K562 (cell line): Measurements from ENCODE around the gene DSE. TPM values are rescaled to one million over a fixed set of nuclear protein-coding genes. Genes with fewer than 3 reads are reported as not detected.

Experiments used
- ATAC-seq: fragments of 200-7000 bp; cut with Tn5 transposase; 3 replicates; pipeline ENCODE4 v1.9.1; 2020; ENCODE audit warnings: moderate library complexity
- BruUV-seq: library from RNA; stranded (reverse); fragments of 400-500 nt; replicated peaks from 2 replicates; lab custom pipeline; 2021; lab: Mats Ljungman, UMichigan
- CTCF ChIA-PET: fragments of 300-600 bp; formaldehyde crosslinking; extraction: SDS; loops from one replicate; lab custom pipeline; 2021; ENCODE audit warnings: low intra/inter-chr PET ratio; lab: Yijun Ruan, JAX
- POLR2A ChIA-PET: fragments of 300-600, 350-650 bp; sonication (Branson Sonifier 250); formaldehyde crosslinking; extraction: SDS; loops from one replicate; lab custom pipeline; 2021; ENCODE audit warnings: antibody characterized with exemption, inconsistent platforms; lab: Yijun Ruan, JAX
- DNase-seq, 4 experiments: peaks; one replicate each; pipeline versions ENCODE4 v3.0.0 to v3.0.0-alpha.2; 2011 to 2018; ENCODE audit warnings: low spot score in 3 of 4, mixed read lengths in 3 of 4; ENCODE audit errors: extremely low read depth in 1 of 4
- FAIRE-seq: peaks from 2 replicates; lab custom pipeline; 2011; peaks lifted over from hg19 to GRCh38; lab: Jason Lieb, UNC
- H2AFZ ChIP-seq: 2 replicates; pipeline ENCODE4 v1.6.0; 2011; ENCODE audit warnings: low read depth, low read length, control low read depth, inconsistent platforms
- H3K27ac ChIP-seq: fragments of 200-600 bp; 3 replicates; pipeline ENCODE4 v1.8.0; 2011; ENCODE audit warnings: low read depth, mild to moderate bottlenecking, control low read depth, inconsistent platforms, low read length, moderate library complexity, mixed read lengths; ENCODE audit errors: extremely low read depth
- H3K27me3 ChIP-seq, 2 experiments: fragments of 300-600 bp in 1 of 2; 2 replicates in 1 of 2; 3 replicates in 1 of 2; pipeline versions ENCODE4 v1.6.0 to v1.8.0; 2011; ENCODE audit warnings: inconsistent platforms in 2 of 2, low read length in 2 of 2, mild to moderate bottlenecking in 1 of 2, mixed read lengths in 1 of 2, moderate library complexity in 1 of 2; ENCODE audit not compliant: control insufficient read depth in 2 of 2, insufficient read depth in 2 of 2
- H3K36me3 ChIP-seq: fragments of 300-600 bp; 3 replicates; pipeline ENCODE4 v1.8.0; 2011; ENCODE audit warnings: mild to moderate bottlenecking, low read length, inconsistent platforms; ENCODE audit not compliant: control insufficient read depth, insufficient read depth
- H3K4me1 ChIP-seq, 2 experiments: fragments of 200-600 bp in 1 of 2; replicated peaks in 1 of 2; 2 replicates in 1 of 2; 3 replicates in 1 of 2; pipeline versions ENCODE4 v1.5.1 to v1.8.0; 2011; ENCODE audit warnings: inconsistent platforms in 2 of 2, low read length in 2 of 2, mild to moderate bottlenecking in 1 of 2, mixed read lengths in 1 of 2, moderate library complexity in 1 of 2; ENCODE audit not compliant: control insufficient read depth in 2 of 2, insufficient read depth in 2 of 2
- H3K4me2 ChIP-seq: 2 replicates; pipeline ENCODE4 v1.6.1; 2011; ENCODE audit warnings: low read length, control low read depth, inconsistent platforms, mixed read lengths; ENCODE audit not compliant: insufficient read depth
- H3K4me3 ChIP-seq: fragments of 200-600 bp; sonication (generic), shearing (Covaris generic); 2 replicates; pipeline ENCODE4 v1.5.1; 2016; ENCODE audit warnings: control low read depth, inconsistent platforms
- H3K79me2 ChIP-seq: fragments of 200-600 bp; 3 replicates; pipeline ENCODE4 v1.8.0; 2011; ENCODE audit warnings: low read length, inconsistent platforms; ENCODE audit not compliant: control insufficient read depth, insufficient read depth
- H3K9ac ChIP-seq, 2 experiments: 2 replicates each; pipeline versions ENCODE4 v1.6.0 to v1.6.1; 2011; ENCODE audit warnings: low read depth in 2 of 2, low read length in 2 of 2, control low read depth in 1 of 2, inconsistent platforms in 1 of 2, mild to moderate bottlenecking in 1 of 2, mixed read lengths in 1 of 2; ENCODE audit not compliant: insufficient read depth in 1 of 2
- H3K9me1 ChIP-seq: one replicate; pipeline ENCODE4 v1.6.0; 2011; ENCODE audit warnings: inconsistent platforms, mild to moderate bottlenecking, low read length, moderate library complexity; ENCODE audit not compliant: control insufficient read depth, insufficient read depth
- H3K9me3 ChIP-seq: replicated peaks from 2 replicates; pipeline ENCODE4 v1.5.1; 2011; ENCODE audit warnings: low read depth, low read length, inconsistent platforms; ENCODE audit not compliant: control insufficient read depth, insufficient read depth
- H4K20me1 ChIP-seq: replicated peaks from 2 replicates; pipeline ENCODE4 v1.6.1; 2011; ENCODE audit warnings: low read length, inconsistent platforms, mixed read lengths; ENCODE audit not compliant: control insufficient read depth, insufficient read depth
- ARID2 ChIP-seq: fragments of 450-650 bp; IDR thresholded peaks from 2 replicates; pipeline ENCODE4 v1.6.1; 2017; ENCODE audit warnings: antibody characterized with exemption, mild to moderate bottlenecking
- ATF1 ChIP-seq, 2 experiments: fragments of 450-650 bp in 1 of 2; IDR thresholded peaks; 2 replicates each; pipeline ENCODE4 v1.6.1; 2016; ENCODE audit warnings: missing compliant biosample characterization in 1 of 2, missing genetic modification characterization in 1 of 2
- CEBPB ChIP-seq: fragments of 450-650 bp; IDR thresholded peaks from 2 replicates; pipeline ENCODE4 v1.6.1; 2016; ENCODE audit warnings: missing genetic modification characterization, missing compliant biosample characterization
- CHD1 ChIP-seq: fragments of 200-600 bp; sonication (generic); IDR thresholded peaks from one replicate; pipeline ENCODE4 v1.6.1; 2012; ENCODE audit warnings: mild to moderate bottlenecking, moderate library complexity, low read length, inconsistent platforms
- CSDE1 ChIP-seq, 2 experiments: fragments of 450-650 bp; IDR thresholded peaks; 2 replicates each; pipeline ENCODE4 v1.6.1; 2016; ENCODE audit warnings: mild to moderate bottlenecking in 1 of 2
- EP300 ChIP-seq: IDR thresholded peaks from 2 replicates; pipeline ENCODE4 v1.6.1; 2012; ENCODE audit warnings: low read length, improper control_type of control experiment
- GTF2A2 ChIP-seq: IDR thresholded peaks from 2 replicates; pipeline ENCODE4 v1.6.1; 2016; ENCODE audit warnings: mild to moderate bottlenecking, missing genetic modification characterization, missing compliant biosample characterization
- LEF1 ChIP-seq: fragments of 450-650 bp; IDR thresholded peaks from 2 replicates; pipeline ENCODE4 v1.6.1; 2016; ENCODE audit warnings: mild to moderate bottlenecking
- MEF2A ChIP-seq: IDR thresholded peaks from 2 replicates; pipeline ENCODE4 v1.6.1; 2011; ENCODE audit warnings: low read depth, mild to moderate bottlenecking, low read length, moderate library complexity; ENCODE audit not compliant: control insufficient read depth
- MXI1 ChIP-seq: IDR thresholded peaks from 2 replicates; pipeline ENCODE4 v1.6.1; 2011; ENCODE audit warnings: low read depth, mild to moderate bottlenecking, improper control_type of control experiment, low read length
- NFYB ChIP-seq: IDR thresholded peaks from 2 replicates; pipeline ENCODE4 v1.6.1; 2011; ENCODE audit warnings: mild to moderate bottlenecking, moderate library complexity; ENCODE audit not compliant: insufficient read length; ENCODE audit errors: extremely low read depth
- NRF1 ChIP-seq, 2 experiments: fragments of 450-650 bp; IDR thresholded peaks in 1 of 2; conservative IDR thresholded peaks in 1 of 2; 2 replicates each; pipeline ENCODE4 v1.6.1; 2014; ENCODE audit warnings: mild to moderate bottlenecking in 2 of 2
- RBM25 ChIP-seq: fragments of 200-400 bp; formaldehyde crosslinking; IDR thresholded peaks from 2 replicates; pipeline ENCODE4 v1.6.1; 2018; ENCODE audit warnings: low read length, low read depth, moderate library complexity; ENCODE audit not compliant: severe bottlenecking
- SMAD4 ChIP-seq: fragments of 250-450 bp; sonication (Bioruptor Pico); conservative IDR thresholded peaks from 2 replicates; pipeline ENCODE4 v1.8.0; 2021; ENCODE audit warnings: inconsistent platforms, mild to moderate bottlenecking, moderate library complexity
- TARDBP ChIP-seq: fragments of 450-650 bp; IDR thresholded peaks from 2 replicates; pipeline ENCODE4 v1.6.1; 2016
- TEAD1 ChIP-seq, 2 experiments: fragments of 450-650 bp in 1 of 2; sonication (generic) in 1 of 2; formaldehyde crosslinking; IDR thresholded peaks; 2 replicates each; pipeline versions ENCODE4 v1.4.0 to v1.8.0; 2020 to 2022; ENCODE audit warnings: mild to moderate bottlenecking in 2 of 2, missing genetic modification reagents in 1 of 2
- ZNF274 ChIP-seq: IDR thresholded peaks from 2 replicates; pipeline ENCODE4 v1.6.1; 2011; ENCODE audit warnings: low read depth, mild to moderate bottlenecking, low read length, moderate library complexity, borderline replicate concordance
- ZNF408 ChIP-seq: fragments of 250-450 bp; sonication (Bioruptor Pico); IDR thresholded peaks from 2 replicates; pipeline ENCODE4 v1.4.0; 2020; ENCODE audit warnings: low read depth, mild to moderate bottlenecking, moderate library complexity
- WGBS: fragments of 100-300 bp; shearing (Covaris generic); methylation state at CpG from one replicate; pipeline ENCODE4 v1.1.6; 2016; ENCODE audit warnings: low coverage, mixed read lengths; ENCODE audit not compliant: insufficient coverage; ENCODE audit errors: missing lambda C conversion rate; 5-methylcytosine and 5-hydroxymethylcytosine counted together
- in situ Hi-C: fragments of 300-500 bp; cut with MboI; formaldehyde crosslinking; loops from 4 replicates; pipeline ENCODE4 v1.15.0; 2018; ENCODE audit warnings: inconsistent platforms, mixed read lengths
- intact Hi-C: fragments of 100-400 bp; cut with micrococcal nuclease; formaldehyde crosslinking; loops from 2 replicates; pipeline ENCODE4 v1.14.2; 2022
- polyA plus RNA-seq, 8 experiments: library from polyadenylated mRNA; depleted of rRNA in 4 of 8; stranded (reverse) in 5 of 8; unstranded in 3 of 8; fragments of >200 nt; fragmentation: Nextera tagmentation in 2 of 8; fragmentation: Illumina TruSeq in 1 of 8; extraction: Ambion mirVana in 2 of 8; extraction: Trizol in 1 of 8; gene quantifications; 2 replicates each; pipeline versions ENCODE4 v1.2.1 to v1.2.3, GENCODE V29; 2011 to 2014; ENCODE audit warnings: inconsistent platforms in 1 of 8, missing spikeins in 1 of 8
- total RNA-seq, 7 experiments: library from RNA; depleted of rRNA in 6 of 7; stranded (reverse); fragments of >200 nt in 6 of 7; fragmentation: Illumina TruSeq in 2 of 7; extraction: Trizol in 2 of 7; gene quantifications; 2 replicates each; pipeline versions ENCODE4 v1.2.1 to v1.2.3, GENCODE V29; 2011 to 2021; ENCODE audit warnings: low replicate concordance in 1 of 7

DSE gene
- total and polyA plus RNA-seq, 9 of the 15 experiments (the other 6 are each of a cell fraction or from before 2014, with no cell fraction given) = 0.49 to 1.7 (median 0.79) TPM

DNA sequence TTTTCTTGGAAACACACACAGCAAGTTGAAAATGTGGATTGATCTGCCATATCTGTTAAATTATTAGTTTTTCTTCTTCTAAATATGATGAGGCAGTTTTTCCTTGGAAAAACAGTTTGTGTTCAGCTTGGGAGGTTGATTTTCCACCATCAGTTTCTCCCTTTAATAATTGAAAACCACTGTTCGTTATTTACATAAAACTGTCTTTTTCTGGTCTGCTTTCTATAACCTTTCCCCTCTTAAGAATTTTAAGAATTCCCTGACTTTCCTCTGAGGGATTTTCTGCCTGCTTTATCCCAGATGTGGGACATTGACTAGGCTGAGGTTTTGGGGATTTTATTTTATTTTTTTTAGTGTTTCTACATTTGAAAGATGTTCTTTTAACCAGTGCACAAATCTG lies 27.2 kb downstream of the DSE start:
- CTCF ChIA-PET = no interaction called here
- Histone ChIP-seq H3K27ac (no peak overlapping the region), H2AFZ (no peak overlapping the region), H3K36me3 (no peaks in the 10 kb centered on the region), H3K27me3 (peaks cover 4% of the 10 kb centered on the region in 2 experiments; a peak in 2 of 5 replicates)
- in situ Hi-C loops (no loop called here), intact Hi-C loops (no loop called here)
- no peak for DNase-seq
- BruUV-seq = no TSS peak
- TF ChIP-seq LEF1 = no peak
- no peak for TF ChIP-seq CHD1
- no peak for TF ChIP-seq ZNF408 (CRISPR knock-in tag)
- no peak for TF ChIP-seq RBM25
- TF ChIP-seq CEBPB = no peak
- TF ChIP-seq NFYB = no peak
- TF ChIP-seq SMAD4 = no peak
- no peak for TF ChIP-seq MEF2A
- TF ChIP-seq MXI1 = no peak
- TF ChIP-seq GTF2A2 (tag) = no peak
- TF ChIP-seq ZNF274 = no peak
- TF ChIP-seq NRF1 (conservative IDR thresholded peaks at IDR 0.05 in 1 of 2, IDR thresholded peaks at IDR 0.05 in 1 of 2) = no peak
- no peak for TF ChIP-seq EP300
- TF ChIP-seq ARID2 = no peak
- TF ChIP-seq TEAD1 (CRISPR knock-in tag; IDR thresholded peaks at IDR 0.05) = no peak
- TF ChIP-seq ATF1 (CRISPR knock-in tag; IDR thresholded peaks at IDR 0.05) = no peak
- TF ChIP-seq ATF1 (tag; IDR thresholded peaks at IDR 0.05) = no peak
- TF ChIP-seq TARDBP = no peak
- TF ChIP-seq CSDE1 (IDR thresholded peaks at IDR 0.05) = no peak
- TF ChIP-seq, all 486 proteins: peak for 0
- no peak overlapping the region for H3K9ac ChIP-seq
- H3K9me3 ChIP-seq = no peaks in the 10 kb centered on the region
- H4K20me1 ChIP-seq = no peaks in the 10 kb centered on the region
- no peaks in the 10 kb centered on the region for H3K4me1 ChIP-seq
- no peak for FAIRE-seq
- no peaks in the 10 kb centered on the region for H3K9me1 ChIP-seq
- H3K4me2 ChIP-seq = no peak overlapping the region
- WGBS = 11% methylated on average over 1 of the region's 1 CpG
- POLR2A ChIA-PET = no interaction called here
- no peak overlapping the region for H3K4me3 ChIP-seq
- ATAC-seq = no peak
- no peaks in the 10 kb centered on the region for H3K79me2 ChIP-seq
